IPS-18c (cell line): Measurements from ENCODE around the gene WNK1.
"Not testable (repeated sequence)": the region's sequence is repeated elsewhere in the genome, so short reads cannot be mapped to it uniquely, and the experiment has no call there.

Experiments used
- H3K4me3 ChIP-seq: 2 replicates; pipeline ENCODE4 v1.7.0; 2013; ENCODE audit warnings: low read depth, mild to moderate bottlenecking, low read length, moderate library complexity; ENCODE audit not compliant: insufficient read depth
- H3K9me3 ChIP-seq: one replicate; pipeline ENCODE4 v1.6.1; 2013; ENCODE audit warnings: mild to moderate bottlenecking, low read length, moderate library complexity; ENCODE audit not compliant: control insufficient read depth, insufficient read depth

Gene WNK1

GRCh38 chr12:751999-752694, at the start of gene WNK1:
Gene WNK1, plus strand, starts transcription at chr12:752579. Its CDS starts 987 bp downstream, at chr12:753566.
- H3K9me3 ChIP-seq: no peaks in the 10 kb centered on the region

GRCh38 chr12:704516-705242, 47.7 kb upstream of the WNK1 start:
- H3K9me3 ChIP-seq: no peaks in the 10 kb centered on the region
- H3K4me3 ChIP-seq: no peak overlapping the region

More at GRCh38 chr12:751999-752694, at the start of gene WNK1:
- peak within 1 kb of the TSS; percentile 82 for H3K4me3 ChIP-seq

- not testable (repeated sequence) for H3K9me3 ChIP-seq, H3K4me3 ChIP-seq
Measured at GRCh38 chr12:708084-708483, 44.3 kb upstream of the WNK1 start.

- peaks cover 2% of the 10 kb centered on the region for H3K9me3 ChIP-seq
Measured at GRCh38 chr12:709455-710020, 42.8 kb upstream of the WNK1 start.

GRCh38 chr12:712172-712863, 40.1 kb upstream of the WNK1 start:
- H3K4me3 ChIP-seq: no peak overlapping the region
- peaks cover 2% of the 10 kb centered on the region for H3K9me3 ChIP-seq

More at GRCh38 chr12:709455-710020, 42.8 kb upstream of the WNK1 start:
- H3K4me3 ChIP-seq: no peak overlapping the region

GRCh38 chr12:713281-713875, 39.0 kb upstream of the WNK1 start:
- peaks cover 2% of the 10 kb centered on the region for H3K9me3 ChIP-seq
- no peak overlapping the region for H3K4me3 ChIP-seq

- H3K4me3 ChIP-seq: no peak overlapping the region
Measured at GRCh38 chr12:716506-716905, 35.9 kb upstream of the WNK1 start.

GRCh38 chr12:718756-719102, 33.6 kb upstream of the WNK1 start:
- Histone ChIP-seq H3K9me3 (no peaks in the 10 kb centered on the region), H3K4me3 (no peak overlapping the region)

More at GRCh38 chr12:716506-716905, 35.9 kb upstream of the WNK1 start:
- H3K9me3 ChIP-seq: peaks cover 2% of the 10 kb centered on the region

GRCh38 chr12:720231-720941, 32.0 kb upstream of the WNK1 start:
- no peak overlapping the region for H3K4me3 ChIP-seq
- H3K9me3 ChIP-seq: no peaks in the 10 kb centered on the region

- no peaks in the 10 kb centered on the region for H3K9me3 ChIP-seq
- no peak overlapping the region for H3K4me3 ChIP-seq
Measured at GRCh38 chr12:724194-724855, 28.1 kb upstream of the WNK1 start.

GRCh38 chr12:725076-725475, 27.3 kb upstream of the WNK1 start:
- no peaks in the 10 kb centered on the region for H3K9me3 ChIP-seq

GRCh38 chr12:726281-727140, 25.9 kb upstream of the WNK1 start:
- Histone ChIP-seq H3K9me3 (no peaks in the 10 kb centered on the region), H3K4me3 (no peak overlapping the region)

More at GRCh38 chr12:725076-725475, 27.3 kb upstream of the WNK1 start:
- H3K4me3 ChIP-seq: no peak overlapping the region

- no peaks in the 10 kb centered on the region for H3K9me3 ChIP-seq
- H3K4me3 ChIP-seq: no peak overlapping the region
Measured at GRCh38 chr12:727321-727720, 25.1 kb upstream of the WNK1 start.

- Histone ChIP-seq H3K4me3 (no peak overlapping the region), H3K9me3 (no peaks in the 10 kb centered on the region)
Measured at GRCh38 chr12:728781-729180, 23.6 kb upstream of the WNK1 start.

- Histone ChIP-seq H3K9me3 (no peaks in the 10 kb centered on the region), H3K4me3 (no peak overlapping the region)
Measured at GRCh38 chr12:729221-729620, 23.2 kb upstream of the WNK1 start.
